SK-MEL-5 (cell line): ENCODE results near the gene C4B. TPM values are rescaled to one million over a fixed set of nuclear protein-coding genes. Genes with fewer than 3 reads are reported as not detected.

Experiments used
- DNase-seq: peaks from one replicate; pipeline ENCODE4 v3.0.0-alpha.2; 2016; ENCODE audit warnings: low read depth, low spot score
- in situ Hi-C: cut with HindIII; loops from 2 replicates; pipeline ENCODE4 v1.10.0; 2016; ENCODE audit warnings: low sequenced_read_pairs, high pct_unique_total_duplicates, low pct_unique_long_range_greater_than_20kb
- small RNA-seq, 2 experiments: library from RNA; depleted of rRNA; stranded (forward); fragments of <200 nt; gene quantifications; one replicate each; pipeline ENCODE3, GENCODE V24; 2014
- total RNA-seq: library from RNA; depleted of rRNA; stranded (reverse); fragments of >200 nt; shearing (Covaris generic); gene quantifications from 2 replicates; pipeline ENCODE4 v1.2.3, GENCODE V29; 2014; rRNA removed

The C4B gene
- total RNA-seq, 1 experiment from 2014 or later, result 0.45 TPM

DNA sequence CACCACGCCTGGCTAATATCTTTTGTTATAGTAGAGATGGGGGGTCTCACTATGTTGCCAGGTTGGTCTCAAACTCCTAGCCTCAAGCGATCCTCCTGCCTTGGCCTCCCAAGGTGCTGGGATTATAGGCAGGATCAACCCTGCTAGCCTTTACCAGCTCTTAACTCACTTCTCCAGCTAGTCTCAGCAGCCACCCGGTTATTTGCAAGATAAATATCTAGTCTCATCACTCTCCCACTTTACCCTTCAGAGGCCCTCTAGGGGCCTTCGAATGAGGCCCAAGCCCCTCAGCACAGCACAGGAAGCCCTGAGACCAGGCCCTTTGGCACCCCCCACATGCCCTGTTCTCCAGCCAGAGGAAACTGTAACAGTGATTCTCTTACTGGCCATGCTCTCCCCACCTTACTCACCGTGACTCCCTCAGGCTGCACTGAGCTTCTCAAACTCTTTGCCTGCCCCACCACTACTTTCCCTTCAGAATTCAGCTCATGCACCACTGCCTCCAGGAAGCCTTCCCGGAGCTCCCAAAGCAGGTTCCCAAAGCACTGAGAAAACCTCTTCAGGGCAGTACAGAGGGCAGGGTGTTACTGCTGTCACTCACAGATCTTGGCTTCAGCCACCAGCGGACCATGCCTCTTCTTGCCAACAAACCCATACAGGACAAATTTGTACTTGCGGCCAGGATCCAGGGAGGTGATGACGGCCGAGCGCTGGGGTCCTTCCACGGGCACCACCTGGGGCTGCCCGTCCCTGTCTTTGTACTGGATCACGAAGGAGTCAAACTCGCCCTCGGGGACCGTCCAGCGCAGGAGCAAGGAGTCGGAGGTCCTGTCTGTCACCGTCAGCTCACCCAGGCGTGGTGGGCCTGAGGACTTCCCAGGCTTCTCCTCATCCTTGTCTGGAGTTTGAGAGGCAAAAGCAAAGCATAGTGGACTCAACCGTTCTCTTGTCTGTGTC, 69.5 kb downstream of the C4B start:
- in situ Hi-C loops, result no loop called here

GRCh38 chr6:32084780-32085179, 70.2 kb downstream of the C4B start:
- in situ Hi-C loops, result no loop called here
- DNase-seq, result no peak

More for the DNA sequence above, 69.5 kb downstream of the C4B start:
- no peak for DNase-seq

Small RNA genes lying within 50 kb of the gene (small RNA-seq; reads per million reads assigned to genes)
- gene RNA5SP206, result 0.02 to 0.10 reads per million in 2 experiments

Other genes starting within 250 kb of the C4B start
- gene VWA7, start 237.5 kb upstream of the C4B start, total RNA-seq, result not detected in 2 replicates
- 38.9 and 53.0 TPM in 2 replicates for gene VARS1, start 219.0 kb upstream of the C4B start, total RNA-seq
- gene LSM2, start 207.8 kb upstream of the C4B start, total RNA-seq, result 45.6 and 47.0 TPM in 2 replicates
- 0.29 TPM in 2 replicates for gene HSPA1L, start 199.5 kb upstream of the C4B start, total RNA-seq
- gene HSPA1A, start 199.3 kb upstream of the C4B start, total RNA-seq, result 7.1 and 8.2 TPM in 2 replicates
- 104 TPM in 2 replicates for gene HSPA1B, start 187.1 kb upstream of the C4B start, total RNA-seq
- gene NEU1, start 152.0 kb upstream of the C4B start, total RNA-seq, result 213 and 215 TPM in 2 replicates
- not detected in 2 replicates for gene SLC44A4, start 135.8 kb upstream of the C4B start, total RNA-seq
- gene EHMT2, start 117.1 kb upstream of the C4B start, total RNA-seq, result 39.4 and 47.7 TPM in 2 replicates
- 1.3 and 2.2 TPM in 2 replicates for gene ZBTB12, start 112.7 kb upstream of the C4B start, total RNA-seq
- 9.4 and 10.1 TPM in 2 replicates for gene C2, start 87.1 kb upstream of the C4B start, total RNA-seq
- not detected in 2 replicates for gene CFB, start 68.7 kb upstream of the C4B start, total RNA-seq
- gene NELFE, start 55.8 kb upstream of the C4B start, total RNA-seq, result 81.9 and 91.0 TPM in 2 replicates
- 21.4 and 28.3 TPM in 2 replicates for gene SKIC2, start 55.6 kb upstream of the C4B start, total RNA-seq
- gene DXO, start 42.7 kb upstream of the C4B start, total RNA-seq, result 5.2 and 9.2 TPM in 2 replicates
- 1.6 and 2.2 TPM in 2 replicates for gene C4A, start 32.7 kb upstream of the C4B start, total RNA-seq
- gene CYP21A2, start 23.6 kb downstream of the C4B start, total RNA-seq, result not detected in 2 replicates
- 0.37 TPM in 1 of 2 replicates, not detected in the other for gene TNXB, start 94.5 kb downstream of the C4B start, total RNA-seq
- gene ATF6B, start 113.5 kb downstream of the C4B start, total RNA-seq, result 15.1 and 15.3 TPM in 2 replicates
- 8.1 and 8.7 TPM in 2 replicates for gene FKBPL, start 115.5 kb downstream of the C4B start, total RNA-seq
- gene PRRT1, start 137.1 kb downstream of the C4B start, total RNA-seq, result 0.16 and 0.21 TPM in 2 replicates
- 73.5 and 109 TPM in 2 replicates for gene PPT2, start 139.3 kb downstream of the C4B start, total RNA-seq
- 11.4 and 15.0 TPM in 2 replicates for gene EGFL8, start 149.8 kb downstream of the C4B start, total RNA-seq
- gene AGPAT1, start 161.3 kb downstream of the C4B start, total RNA-seq, result 77.8 and 85.2 TPM in 2 replicates
- 23.9 and 29.5 TPM in 2 replicates for gene RNF5, start 163.6 kb downstream of the C4B start, total RNA-seq
- 0.35 and 0.85 TPM in 2 replicates for gene AGER, start 169.5 kb downstream of the C4B start, total RNA-seq
- 16.7 and 17.7 TPM in 2 replicates for gene PBX2, start 175.4 kb downstream of the C4B start, total RNA-seq
- gene GPSM3, start 177.8 kb downstream of the C4B start, total RNA-seq, result 3.3 and 5.4 TPM in 2 replicates
- gene NOTCH4, start 209.3 kb downstream of the C4B start, total RNA-seq, result 1.7 TPM in 2 replicates